Cardiac fibroblast (primary cell): ENCODE measurements around the gene IGFBP1.
A peak's percentile ranks its signal among the peaks of the same experiment; 100 is the strongest.
"Not testable (repeated sequence)": the region's sequence is repeated elsewhere in the genome, so short reads cannot be mapped to it uniquely, and the experiment has no call there.

ENCODE experiments used
- DNase-seq, 2 donors: peaks; one replicate each; pipeline versions ENCODE4 v3.0.0 to v3.0.0-alpha.2; 2010; ENCODE audit warnings: low read depth in 2 of 2
- H3K4me3 ChIP-seq, 2 donors: replicated peaks in 1 of 2; 1 replicate in 1 of 2; 2 replicates in 1 of 2; pipeline ENCODE4 v1.5.1; 2011; ENCODE audit warnings: low read depth in 2 of 2, low read length in 2 of 2, mild to moderate bottlenecking in 2 of 2, moderate library complexity in 1 of 2
- TF ChIP-seq, protein P1 (sequence below): IDR thresholded peaks from one replicate; pipeline ENCODE4 v1.5.1; 2011; ENCODE audit warnings: low read depth, mild to moderate bottlenecking, low read length, inconsistent platforms

The IGFBP1 gene

DNA sequence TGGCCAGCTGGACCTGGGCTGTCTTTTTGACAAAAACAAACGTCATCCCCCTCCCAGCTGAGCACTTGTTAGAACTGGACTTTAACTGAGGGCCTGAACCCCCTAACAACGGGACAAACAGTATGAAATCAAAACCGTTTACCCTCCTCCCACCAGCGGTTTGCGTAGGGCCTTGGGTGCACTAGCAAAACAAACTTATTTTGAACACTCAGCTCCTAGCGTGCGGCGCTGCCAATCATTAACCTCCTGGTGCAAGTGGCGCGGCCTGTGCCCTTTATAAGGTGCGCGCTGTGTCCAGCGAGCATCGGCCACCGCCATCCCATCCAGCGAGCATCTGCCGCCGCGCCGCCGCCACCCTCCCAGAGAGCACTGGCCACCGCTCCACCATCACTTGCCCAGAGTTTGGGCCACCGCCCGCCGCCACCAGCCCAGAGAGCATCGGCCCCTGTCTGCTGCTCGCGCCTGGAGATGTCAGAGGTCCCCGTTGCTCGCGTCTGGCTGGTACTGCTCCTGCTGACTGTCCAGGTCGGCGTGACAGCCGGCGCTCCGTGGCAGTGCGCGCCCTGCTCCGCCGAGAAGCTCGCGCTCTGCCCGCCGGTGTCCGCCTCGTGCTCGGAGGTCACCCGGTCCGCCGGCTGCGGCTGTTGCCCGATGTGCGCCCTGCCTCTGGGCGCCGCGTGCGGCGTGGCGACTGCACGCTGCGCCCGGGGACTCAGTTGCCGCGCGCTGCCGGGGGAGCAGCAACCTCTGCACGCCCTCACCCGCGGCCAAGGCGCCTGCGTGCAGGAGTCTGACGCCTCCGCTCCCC is at the start of gene IGFBP1:
Gene IGFBP1 (plus strand): TSS at position 304 of the 808 bp plus-strand sequence. CDS start 165 bp downstream, at position 469.
- H3K4me3 ChIP-seq, result peak within 1 kb of the TSS; percentile 32 to 39
- TF ChIP-seq, protein P1, sequence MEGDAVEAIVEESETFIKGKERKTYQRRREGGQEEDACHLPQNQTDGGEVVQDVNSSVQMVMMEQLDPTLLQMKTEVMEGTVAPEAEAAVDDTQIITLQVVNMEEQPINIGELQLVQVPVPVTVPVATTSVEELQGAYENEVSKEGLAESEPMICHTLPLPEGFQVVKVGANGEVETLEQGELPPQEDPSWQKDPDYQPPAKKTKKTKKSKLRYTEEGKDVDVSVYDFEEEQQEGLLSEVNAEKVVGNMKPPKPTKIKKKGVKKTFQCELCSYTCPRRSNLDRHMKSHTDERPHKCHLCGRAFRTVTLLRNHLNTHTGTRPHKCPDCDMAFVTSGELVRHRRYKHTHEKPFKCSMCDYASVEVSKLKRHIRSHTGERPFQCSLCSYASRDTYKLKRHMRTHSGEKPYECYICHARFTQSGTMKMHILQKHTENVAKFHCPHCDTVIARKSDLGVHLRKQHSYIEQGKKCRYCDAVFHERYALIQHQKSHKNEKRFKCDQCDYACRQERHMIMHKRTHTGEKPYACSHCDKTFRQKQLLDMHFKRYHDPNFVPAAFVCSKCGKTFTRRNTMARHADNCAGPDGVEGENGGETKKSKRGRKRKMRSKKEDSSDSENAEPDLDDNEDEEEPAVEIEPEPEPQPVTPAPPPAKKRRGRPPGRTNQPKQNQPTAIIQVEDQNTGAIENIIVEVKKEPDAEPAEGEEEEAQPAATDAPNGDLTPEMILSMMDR, result no peak
- peak in 1 of 2 donors; percentile 38 for DNase-seq

DNA sequence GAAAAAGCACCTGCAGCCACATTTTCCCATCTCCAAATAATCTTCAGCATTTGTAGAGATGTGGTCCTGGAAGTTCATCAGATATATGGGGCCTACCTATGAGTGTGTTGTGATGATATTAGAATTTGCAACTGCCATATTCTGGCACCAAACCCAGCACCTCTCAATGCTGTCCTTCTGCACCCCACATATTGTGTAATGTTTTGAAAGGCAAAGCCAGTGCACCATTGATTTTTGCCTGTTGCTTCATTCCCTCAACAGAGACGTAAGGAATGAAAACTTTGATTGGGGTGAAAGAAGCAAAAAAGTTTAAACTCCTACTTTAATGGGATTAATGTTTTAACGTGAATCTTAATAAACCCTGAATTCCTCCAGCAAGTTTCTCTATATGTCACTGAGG is 49.4 kb upstream of the IGFBP1 start:
- not testable (repeated sequence) for H3K4me3 ChIP-seq, DNase-seq

DNA sequence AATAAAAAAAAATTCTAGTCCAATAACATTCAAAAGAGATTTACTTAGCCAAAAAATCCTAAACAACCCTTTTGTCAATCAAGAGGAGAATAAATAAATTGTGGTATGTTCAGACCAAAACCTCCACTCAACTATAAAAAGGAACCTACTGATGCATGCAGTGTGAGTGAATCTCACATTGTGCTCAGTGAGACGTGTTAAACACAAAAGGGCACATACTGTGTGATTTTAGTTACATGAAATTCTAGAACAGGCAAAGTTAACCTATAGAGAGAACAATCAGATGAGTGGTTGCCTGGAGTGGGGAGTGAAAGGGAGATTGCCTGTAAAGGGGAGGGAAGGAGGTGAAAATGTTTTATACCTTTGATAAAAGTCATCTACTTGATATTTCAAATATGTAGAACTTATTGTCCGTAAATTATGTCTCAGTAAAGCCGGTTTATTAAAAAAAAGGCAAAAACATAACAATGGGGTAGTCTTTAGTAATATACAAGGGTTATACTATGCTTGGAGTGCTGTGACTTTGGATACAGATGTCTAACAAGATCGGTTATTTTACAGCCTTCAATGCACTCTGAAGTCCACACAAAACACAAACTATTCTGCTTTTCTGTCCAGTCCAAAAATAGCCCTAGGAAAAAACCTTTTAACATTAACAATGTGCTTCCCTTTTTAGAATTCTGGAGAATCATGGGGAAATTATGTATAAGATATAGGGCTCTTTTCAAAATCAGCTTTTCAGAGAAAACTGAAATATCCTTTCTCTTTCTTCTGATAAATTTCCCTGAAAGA is 46.2 kb upstream of the IGFBP1 start:
- DNase-seq, H3K4me3 ChIP-seq: not testable (repeated sequence)

DNA sequence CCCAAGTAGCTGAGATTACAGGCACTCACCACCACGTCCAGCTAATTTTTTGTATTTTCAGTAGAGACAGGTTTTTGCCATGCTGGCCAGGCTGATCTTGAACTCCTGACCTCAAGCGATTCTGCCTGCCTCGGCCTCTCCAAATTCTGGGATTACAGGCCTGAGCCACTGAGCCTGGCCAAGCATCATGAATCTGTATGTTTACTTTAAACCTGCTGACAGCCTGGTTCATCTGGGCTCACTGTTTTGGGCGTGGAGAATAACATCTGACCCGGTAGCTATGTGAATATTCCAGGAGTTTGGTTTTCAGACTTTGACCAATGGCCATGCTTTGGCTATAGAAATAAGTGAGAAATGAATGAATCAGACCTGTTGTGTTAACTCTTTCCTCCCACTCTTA is 41.8 kb upstream of the IGFBP1 start:
- H3K4me3 ChIP-seq, DNase-seq: not testable (repeated sequence)

DNA sequence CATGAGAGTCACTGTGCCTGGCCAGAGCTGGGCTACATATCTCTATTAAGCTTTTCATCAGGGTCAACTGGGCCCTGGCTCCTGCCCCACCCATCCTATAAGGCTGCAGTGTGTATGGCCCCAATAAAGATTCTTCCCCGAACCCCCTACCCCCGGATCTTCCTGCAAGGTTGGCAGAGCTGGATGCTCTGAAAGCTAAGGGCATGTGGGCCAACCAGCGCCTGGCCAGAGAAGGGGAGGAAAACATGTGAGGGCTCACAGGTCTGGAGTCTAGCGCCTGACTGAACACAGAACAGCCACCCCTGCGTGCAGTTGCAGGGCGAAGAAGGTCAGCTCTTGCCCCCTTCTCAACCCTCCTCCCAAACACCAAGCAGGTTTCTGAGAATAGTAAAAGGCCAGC is 39.6 kb upstream of the IGFBP1 start:
- not testable (repeated sequence) for DNase-seq, H3K4me3 ChIP-seq

DNA sequence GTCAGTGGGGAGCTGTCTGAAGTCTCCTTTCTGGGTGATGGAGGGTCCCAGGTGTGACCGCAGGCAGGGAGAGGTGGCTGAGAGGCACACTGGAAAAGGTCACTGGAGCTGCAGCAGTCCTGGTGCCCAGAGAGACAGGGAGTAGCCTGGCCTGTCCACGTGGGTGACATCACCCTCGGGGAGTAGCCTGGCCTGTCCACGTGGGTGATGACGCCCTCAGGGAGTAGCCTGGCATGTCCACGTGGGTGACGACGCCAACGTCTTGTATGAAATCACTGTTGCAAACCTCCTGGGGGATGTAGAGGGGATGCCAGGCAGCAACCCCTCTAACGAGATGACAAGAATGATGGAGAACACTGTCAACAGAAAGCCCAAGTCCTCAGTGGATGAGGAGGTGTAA is 35.3 kb upstream of the IGFBP1 start:
- not testable (repeated sequence) for DNase-seq, H3K4me3 ChIP-seq

DNA sequence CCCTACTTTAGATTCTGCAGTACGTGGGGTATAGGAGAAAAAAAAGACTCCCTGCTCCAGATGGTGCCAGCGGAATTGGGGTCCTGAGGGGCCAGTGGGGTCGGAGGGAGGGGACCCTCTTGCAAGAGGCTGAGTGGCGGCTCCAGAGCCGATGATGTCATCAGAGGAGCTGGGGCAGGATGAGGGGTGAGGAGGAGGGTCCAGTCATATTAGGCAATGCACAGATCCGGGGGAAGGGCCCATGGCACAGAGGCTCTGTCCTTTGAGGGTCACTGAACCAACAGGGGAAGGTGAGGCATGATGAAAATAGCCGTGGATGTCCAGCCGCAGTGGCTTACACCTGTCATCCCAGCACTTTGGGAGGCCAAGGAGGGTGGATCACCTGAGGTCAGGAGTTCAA is 34.8 kb upstream of the IGFBP1 start:
- H3K4me3 ChIP-seq, result not testable (repeated sequence)

DNA sequence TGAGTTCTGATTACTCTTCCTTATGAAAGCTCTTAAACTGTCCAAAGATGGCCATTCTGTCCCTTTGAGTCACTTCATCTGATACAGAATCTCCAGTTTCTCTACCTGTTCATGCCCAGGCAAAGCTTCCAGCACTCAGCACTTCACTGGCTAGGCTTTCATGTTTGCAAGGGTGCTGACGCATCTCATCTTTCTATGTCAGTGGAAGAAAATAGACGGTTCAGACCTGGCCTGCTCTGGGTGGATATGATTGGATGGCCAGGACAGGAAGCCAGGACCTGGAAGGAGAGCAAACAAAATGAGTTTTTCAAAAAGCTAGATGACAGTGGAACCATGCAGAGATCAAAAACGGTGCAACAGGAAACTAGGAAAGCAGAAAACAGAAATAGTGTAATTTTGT is 32.6 kb upstream of the IGFBP1 start:
- DNase-seq, result not testable (repeated sequence)

More for the DNA sequence above, 34.8 kb upstream of the IGFBP1 start:
- DNase-seq, result not testable (repeated sequence)

DNA sequence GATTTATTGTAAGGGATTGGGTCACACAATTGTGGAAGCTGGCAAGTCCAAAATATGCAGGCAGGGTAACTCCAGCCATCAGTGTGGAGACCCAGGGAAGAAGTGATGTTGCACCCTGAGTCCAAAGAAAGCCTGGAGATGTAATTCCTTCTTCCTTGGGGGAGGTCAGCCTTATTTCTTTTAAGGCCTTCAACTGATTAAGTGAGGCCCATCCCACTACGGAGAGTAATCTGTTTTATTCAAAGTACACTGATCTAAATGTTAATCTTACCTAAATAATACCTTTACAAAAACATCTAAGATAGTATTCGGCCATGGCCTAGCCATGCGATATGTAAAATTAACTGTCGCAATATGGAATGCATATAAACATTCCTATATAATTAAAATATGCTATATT is 31.4 kb upstream of the IGFBP1 start:
- H3K4me3 ChIP-seq, DNase-seq: not testable (repeated sequence)

More for the DNA sequence above, 32.6 kb upstream of the IGFBP1 start:
- H3K4me3 ChIP-seq, result not testable (repeated sequence)

DNA sequence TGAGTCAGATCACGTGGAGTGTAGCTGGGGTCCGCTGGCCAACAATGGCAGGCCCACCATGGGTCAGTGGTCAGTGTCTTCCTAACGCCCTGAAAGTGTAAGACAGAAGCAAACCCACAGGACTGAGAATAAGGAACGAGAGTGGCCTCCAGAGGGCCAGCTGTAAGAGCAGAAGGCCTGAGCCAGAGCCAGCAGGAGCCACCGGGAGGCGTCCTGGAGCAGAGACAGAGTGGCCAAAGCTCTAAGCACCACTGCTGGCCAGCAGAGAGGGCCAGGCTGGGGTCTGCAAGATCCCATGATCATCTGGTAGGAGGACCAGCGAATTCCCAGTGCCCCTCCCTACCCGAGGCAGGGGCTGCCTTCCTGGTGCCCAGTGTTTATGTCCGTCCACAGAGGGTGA is 24.6 kb upstream of the IGFBP1 start:
- TF ChIP-seq, protein P1, result peak; percentile 43
- H3K4me3 ChIP-seq, result no peak overlapping the region
- DNase-seq, result no peak
